ENCODE results near the gene TOMM5. TPM values are rescaled to one million over a fixed set of nuclear protein-coding genes. Genes with fewer than 3 reads are reported as not detected.

Gene TOMM5
- total and polyA plus RNA-seq, 7 donors = 69.2 to 173 (median 138) TPM

GRCh38 chr9:37539634-37540033, 52.8 kb downstream of the TOMM5 start:
- Histone ChIP-seq H3K9me3 (no peaks in the 10 kb centered on the region), H3K4me3 (no peak overlapping the region), H3K36me3 (peaks cover 12 to 65% (median 22%) of the 10 kb centered on the region in 4 donors), H3K4me1 (no peaks in the 10 kb centered on the region), H3K27ac (no peak overlapping the region), H3K27me3 (no peaks in the 10 kb centered on the region)
- intact Hi-C loops (cut with DNase I) = no loop called here
- no peak for TF ChIP-seq POLR2AphosphoS5 (IDR thresholded peaks at IDR 0.05)
- no peak for TF ChIP-seq POLR2A (IDR thresholded peaks at IDR 0.05)
- no peak for TF ChIP-seq EP300 (IDR thresholded peaks at IDR 0.05)
- TF ChIP-seq CTCF (IDR thresholded peaks at IDR 0.05) = no peak
- no peak for DNase-seq

Other genes starting within 250 kb of the TOMM5 start
- 100 to 1,000 TPM; 127 to 165 (median 157) TPM for gene GRHPR, start 169.9 kb downstream of the TOMM5 start, total RNA-seq
- 10 to 100 TPM; 84.1 to 94.9 (median 88.8) TPM for gene GRHPR, start 169.9 kb downstream of the TOMM5 start, polyA plus RNA-seq
- 10 to 100 TPM in 2 of 4 donors, 1 to 10 TPM in 2; 7.2 to 11.1 (median 10.2) TPM for gene ZBTB5, start 127.1 kb downstream of the TOMM5 start, total RNA-seq
- 1 to 10 TPM; 3.6 to 7.7 (median 4.4) TPM for gene ZBTB5, start 127.1 kb downstream of the TOMM5 start, polyA plus RNA-seq
- 10 to 100 TPM; 17.4 to 33.4 (median 28.1) TPM for gene POLR1E, start 106.6 kb downstream of the TOMM5 start, total RNA-seq
- gene POLR1E, start 106.6 kb downstream of the TOMM5 start, polyA plus RNA-seq = 10 to 100 TPM in 2 of 3 donors, 1 to 10 TPM in 1; 4.6 to 22.3 (median 16.8) TPM
- 10 to 100 TPM; 14.8 to 19.4 (median 16.3) TPM for gene FBXO10, start 16.2 kb downstream of the TOMM5 start, total RNA-seq
- 1 to 10 TPM in 1 of 3 donors, under 1 TPM in 2; 0.60 to 4.1 (median 0.69) TPM for gene FBXO10, start 16.2 kb downstream of the TOMM5 start, polyA plus RNA-seq
- under 1 TPM; 0.16 to 0.71 (median 0.34) TPM for gene FRMPD1, start 58.4 kb upstream of the TOMM5 start, total RNA-seq
- gene FRMPD1, start 58.4 kb upstream of the TOMM5 start, polyA plus RNA-seq = under 1 TPM in 1 of 3 donors, not detected in 2; 0.20 TPM
- 1 to 10 TPM; 5.3 to 9.7 (median 7.9) TPM for gene TRMT10B, start 161.2 kb upstream of the TOMM5 start, total RNA-seq
- 1 to 10 TPM; 1.8 to 6.0 (median 5.7) TPM for gene TRMT10B, start 161.2 kb upstream of the TOMM5 start, polyA plus RNA-seq
- 10 to 100 TPM; 38.7 to 44.6 (median 41.3) TPM for gene EXOSC3, start 192.5 kb upstream of the TOMM5 start, total RNA-seq
- 10 to 100 TPM; 13.8 to 40.7 (median 29.1) TPM for gene EXOSC3, start 192.5 kb upstream of the TOMM5 start, polyA plus RNA-seq
- 10 to 100 TPM; 29.1 to 49.3 (median 40.6) TPM for gene DCAF10, start 208.2 kb upstream of the TOMM5 start, total RNA-seq
- gene DCAF10, start 208.2 kb upstream of the TOMM5 start, polyA plus RNA-seq = 1 to 10 TPM; 4.8 to 9.9 (median 8.6) TPM

Measured in sigmoid colon (tissue), 7 donors.